Measurements from ENCODE around the gene MED25. TPM values are rescaled to one million over a fixed set of nuclear protein-coding genes. Genes with fewer than 3 reads are reported as not detected.

Gene MED25
- total and polyA plus RNA-seq, 4 donors, result 42.6 to 75.2 (median 48.1) TPM

DNA sequence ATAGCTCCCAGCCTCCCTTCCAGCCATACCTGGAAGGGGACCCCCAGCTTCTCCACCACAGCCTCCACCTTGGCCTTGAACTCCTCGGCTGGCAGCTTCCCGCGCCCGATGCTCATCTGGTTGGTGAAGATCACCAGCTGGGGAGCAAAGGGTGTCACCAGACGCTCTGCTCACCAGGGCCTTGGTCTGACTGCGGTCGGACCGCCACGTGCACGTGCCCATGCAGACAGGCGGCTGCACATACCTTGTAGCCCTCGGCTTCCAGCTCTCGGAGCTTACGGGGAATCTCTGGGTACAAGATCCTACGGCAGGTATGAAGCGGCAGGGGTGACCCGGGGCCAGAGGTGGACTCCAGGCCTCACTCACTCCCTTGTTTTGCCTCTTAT, 45.8 kb downstream of the MED25 start:
- H3K36me3 ChIP-seq (ENCODE audit: control insufficient read depth in 4 of 4, insufficient read depth in 4 of 4, low read length in 4 of 4), result peaks cover 0 to 52% (median 19%) of the 10 kb centered on the region in 4 donors
- ATAC-seq (ENCODE audit: insufficient read depth, low FRiP score) (no peak), DNase-seq (no peak)
- H3K27me3 ChIP-seq (ENCODE audit: control insufficient read depth in 3 of 3, insufficient read depth in 3 of 3, low read length in 2 of 3), result no peaks in the 10 kb centered on the region
- 94 to 96% methylated on average over 17 of the region's 17 CpGs for WGBS, 2 donors
- H3K9ac ChIP-seq (ENCODE audit: insufficient read depth in 1 of 2, low read length in 2 of 2), result no peak overlapping the region
- H3K27ac ChIP-seq (ENCODE audit: low read depth in 1 of 2, low read length in 1 of 2), result no peak overlapping the region
- no peaks in the 10 kb centered on the region for H3K9me3 ChIP-seq (ENCODE audit: control insufficient read depth in 4 of 4, insufficient read depth in 3 of 4, low read length in 3 of 4)
- TF ChIP-seq, protein P1, sequence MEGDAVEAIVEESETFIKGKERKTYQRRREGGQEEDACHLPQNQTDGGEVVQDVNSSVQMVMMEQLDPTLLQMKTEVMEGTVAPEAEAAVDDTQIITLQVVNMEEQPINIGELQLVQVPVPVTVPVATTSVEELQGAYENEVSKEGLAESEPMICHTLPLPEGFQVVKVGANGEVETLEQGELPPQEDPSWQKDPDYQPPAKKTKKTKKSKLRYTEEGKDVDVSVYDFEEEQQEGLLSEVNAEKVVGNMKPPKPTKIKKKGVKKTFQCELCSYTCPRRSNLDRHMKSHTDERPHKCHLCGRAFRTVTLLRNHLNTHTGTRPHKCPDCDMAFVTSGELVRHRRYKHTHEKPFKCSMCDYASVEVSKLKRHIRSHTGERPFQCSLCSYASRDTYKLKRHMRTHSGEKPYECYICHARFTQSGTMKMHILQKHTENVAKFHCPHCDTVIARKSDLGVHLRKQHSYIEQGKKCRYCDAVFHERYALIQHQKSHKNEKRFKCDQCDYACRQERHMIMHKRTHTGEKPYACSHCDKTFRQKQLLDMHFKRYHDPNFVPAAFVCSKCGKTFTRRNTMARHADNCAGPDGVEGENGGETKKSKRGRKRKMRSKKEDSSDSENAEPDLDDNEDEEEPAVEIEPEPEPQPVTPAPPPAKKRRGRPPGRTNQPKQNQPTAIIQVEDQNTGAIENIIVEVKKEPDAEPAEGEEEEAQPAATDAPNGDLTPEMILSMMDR (IDR thresholded peaks at IDR 0.05; ENCODE audit: control extremely low read depth, extremely low read depth), result no peak
- peaks cover 3 to 38% (median 9%) of the 10 kb centered on the region in 5 donors for H3K4me1 ChIP-seq (ENCODE audit: control insufficient read depth in 5 of 5, insufficient read depth in 5 of 5, low read length in 5 of 5)
- H3K4me3 ChIP-seq, result no peak overlapping the region

DNA sequence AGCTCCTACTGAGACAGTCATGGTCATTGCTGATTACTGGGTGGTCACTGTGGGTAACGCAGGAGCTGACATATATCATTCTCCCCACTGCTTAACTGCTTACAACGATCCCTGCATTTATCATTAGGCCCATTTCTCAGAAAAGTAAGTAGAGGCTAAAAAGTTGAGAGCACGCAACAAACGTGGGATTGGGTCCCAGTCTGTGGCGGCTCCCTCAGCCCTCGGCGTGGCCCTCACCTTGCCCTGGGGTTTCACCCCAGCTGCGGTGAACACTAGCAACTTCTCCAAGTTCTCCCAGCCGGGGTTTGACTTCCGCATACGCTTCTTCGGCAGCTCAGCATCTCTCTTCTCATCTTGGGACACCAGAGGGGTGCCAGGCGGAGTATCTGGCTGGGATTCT, 46.8 kb downstream of the MED25 start:
- ATAC-seq (ENCODE audit: insufficient read depth, low FRiP score), result no peak
- H3K4me1 ChIP-seq (ENCODE audit: control insufficient read depth in 5 of 5, insufficient read depth in 5 of 5, low read length in 5 of 5), result peaks cover 3 to 40% (median 11%) of the 10 kb centered on the region in 5 donors
- no peaks in the 10 kb centered on the region for H3K27me3 ChIP-seq (ENCODE audit: control insufficient read depth in 3 of 3, insufficient read depth in 3 of 3, low read length in 2 of 3)
- H3K4me3 ChIP-seq, result no peak overlapping the region
- TF ChIP-seq, protein P1 (IDR thresholded peaks at IDR 0.05; ENCODE audit: control extremely low read depth, extremely low read depth), result no peak
- H3K36me3 ChIP-seq (ENCODE audit: control insufficient read depth in 4 of 4, insufficient read depth in 4 of 4, low read length in 4 of 4), result peaks cover 0 to 45% (median 18%) of the 10 kb centered on the region in 4 donors
- no peaks in the 10 kb centered on the region for H3K9me3 ChIP-seq (ENCODE audit: control insufficient read depth in 4 of 4, insufficient read depth in 3 of 4, low read length in 3 of 4)
- 89 to 91% methylated on average over 13 of the region's 13 CpGs for WGBS, 2 donors
- H3K27ac ChIP-seq (ENCODE audit: low read depth in 1 of 2, low read length in 1 of 2), result no peak overlapping the region
- H3K9ac ChIP-seq (ENCODE audit: insufficient read depth in 1 of 2, low read length in 2 of 2), result no peak overlapping the region
- DNase-seq, result no peak

DNA sequence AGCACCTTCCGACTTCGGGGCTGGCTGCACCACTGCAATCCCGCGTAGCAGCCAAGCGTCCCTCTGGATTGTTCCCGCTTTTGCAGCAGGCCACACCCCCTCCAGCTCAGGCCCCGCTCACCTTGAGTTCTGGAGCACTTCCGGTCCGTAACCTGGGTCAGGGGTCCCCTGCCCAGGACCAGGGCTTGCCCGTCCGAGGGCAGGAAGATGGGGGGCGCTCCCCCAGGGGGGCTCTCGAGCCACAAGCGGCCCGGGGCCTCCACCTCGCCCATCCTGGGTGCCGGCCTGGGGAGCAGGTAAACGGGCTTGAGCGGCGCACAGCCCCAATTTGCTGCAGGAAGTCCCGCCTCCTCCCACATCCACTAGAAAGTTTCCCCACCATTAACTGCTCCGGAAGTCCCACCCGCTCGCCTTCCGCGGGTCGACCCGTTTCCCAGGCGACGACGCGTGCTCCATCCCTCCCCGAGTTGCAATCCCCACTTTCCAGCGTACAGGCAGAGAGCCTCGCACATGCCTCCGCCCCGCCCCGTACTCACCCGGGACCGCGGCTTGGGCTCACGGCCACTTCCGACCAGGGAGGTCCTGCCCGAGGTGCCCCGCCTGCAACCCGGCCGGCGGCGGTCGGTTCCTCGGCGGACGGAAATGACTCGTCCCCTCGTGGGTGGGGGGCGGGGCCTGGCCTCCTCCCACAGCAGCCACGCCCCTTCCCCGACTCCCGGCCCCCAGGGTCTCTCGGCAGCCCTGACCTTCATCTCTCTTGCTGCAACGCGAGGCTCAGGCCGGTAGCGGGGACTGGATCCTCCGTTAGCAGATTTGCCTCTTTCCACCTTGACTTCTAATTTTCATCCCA, 49.1 kb downstream of the MED25 start, which contains the start of gene PNKP:
TSS of gene PNKP (minus strand) at position 644 of the 850 bp plus-strand sequence. CDS start at position 272, 372 bp downstream.
- 0 to 1% methylated on average over 64 to 65 of the region's 65 CpGs for WGBS, 2 donors
- Histone ChIP-seq H3K9me3 (ENCODE audit: control insufficient read depth in 4 of 4, insufficient read depth in 3 of 4, low read length in 3 of 4) (no peaks in the 10 kb centered on the region), H3K4me1 (ENCODE audit: control insufficient read depth in 5 of 5, insufficient read depth in 5 of 5, low read length in 5 of 5) (peaks cover 3 to 43% (median 14%) of the 10 kb centered on the region in 5 donors)

More for the DNA sequence above, 49.1 kb downstream of the MED25 start, which contains the start of gene PNKP:
- Histone ChIP-seq H3K36me3 (ENCODE audit: control insufficient read depth in 4 of 4, insufficient read depth in 4 of 4, low read length in 4 of 4) (peaks cover 0 to 31% (median 18%) of the 10 kb centered on the region in 4 donors), H3K4me3 (peak within 1 kb of the TSS; percentile 73), H3K27me3 (ENCODE audit: control insufficient read depth in 3 of 3, insufficient read depth in 3 of 3, low read length in 2 of 3) (no peaks in the 10 kb centered on the region), H3K27ac (ENCODE audit: low read depth in 1 of 2, low read length in 1 of 2) (peak within 1 kb of the TSS; percentile 95), H3K9ac (ENCODE audit: insufficient read depth in 1 of 2, low read length in 2 of 2) (peak within 1 kb of the TSS; percentile 40 to 69)
- ATAC-seq (ENCODE audit: insufficient read depth, low FRiP score), result peak; percentile 77
- TF ChIP-seq, protein P1 (IDR thresholded peaks at IDR 0.05; ENCODE audit: control extremely low read depth, extremely low read depth), result no peak
- peak; percentile 93 to 96 (median 94) for DNase-seq
